ENCODE measurements around the gene CENPW. TPM values are rescaled to one million over a fixed set of nuclear protein-coding genes. Genes with fewer than 3 reads are reported as not detected.

Gene CENPW
- total and polyA plus RNA-seq, 2 donors from 2014 or later: 2.6 to 5.8 TPM

GRCh38 chr6:126333729-126334128 lies 6.2 kb upstream of the CENPW start:
- Histone ChIP-seq H3K27ac (ENCODE audit: low read depth in 2 of 2, low read length in 2 of 2) (no peak overlapping the region), H3K4me1 (ENCODE audit: control insufficient read depth in 2 of 3, insufficient read depth in 2 of 3, low read depth in 1 of 3, low read length in 3 of 3) (no peaks in the 10 kb centered on the region), H3K9ac (ENCODE audit: low read length in 3 of 3) (no peak overlapping the region), H3K4me3 (ENCODE audit: low read length in 3 of 3) (no peak overlapping the region), H3K9me3 (ENCODE audit: control insufficient read depth in 2 of 3, insufficient read depth in 1 of 3, low read length in 3 of 3) (no peaks in the 10 kb centered on the region), H3K36me3 (ENCODE audit: control insufficient read depth in 2 of 3, insufficient read depth in 3 of 3, low read length in 3 of 3) (no peaks in the 10 kb centered on the region), H3K27me3 (ENCODE audit: control insufficient read depth, insufficient read depth, low read length) (no peaks in the 10 kb centered on the region)
- no peak for TF ChIP-seq CTCF (IDR thresholded peaks at IDR 0.05; ENCODE audit: borderline replicate concordance, extremely low read depth, insufficient read depth)
- no peak for DNase-seq
- intact Hi-C loops (cut with DNase I): no loop called here
- FAIRE-seq: no peak

GRCh38 chr6:126335210-126335609 lies 4.7 kb upstream of the CENPW start:
- Histone ChIP-seq H3K9me3 (ENCODE audit: control insufficient read depth in 2 of 3, insufficient read depth in 1 of 3, low read length in 3 of 3) (no peaks in the 10 kb centered on the region), H3K27ac (ENCODE audit: low read depth in 2 of 2, low read length in 2 of 2) (no peak overlapping the region), H3K9ac (ENCODE audit: low read length in 3 of 3) (no peak overlapping the region), H3K4me3 (ENCODE audit: low read length in 3 of 3) (no peak overlapping the region), H3K27me3 (ENCODE audit: control insufficient read depth, insufficient read depth, low read length) (no peaks in the 10 kb centered on the region), H3K36me3 (ENCODE audit: control insufficient read depth in 2 of 3, insufficient read depth in 3 of 3, low read length in 3 of 3) (no peaks in the 10 kb centered on the region), H3K4me1 (ENCODE audit: control insufficient read depth in 2 of 3, insufficient read depth in 2 of 3, low read depth in 1 of 3, low read length in 3 of 3) (no peaks in the 10 kb centered on the region)
- no peak for DNase-seq
- FAIRE-seq: no peak
- intact Hi-C loops (cut with DNase I): no loop called here
- TF ChIP-seq CTCF (IDR thresholded peaks at IDR 0.05; ENCODE audit: borderline replicate concordance, extremely low read depth, insufficient read depth): no peak

GRCh38 chr6:126337323-126337722 lies 2.6 kb upstream of the CENPW start:
- DNase-seq (no peak), FAIRE-seq (no peak)
- Histone ChIP-seq H3K4me1 (ENCODE audit: control insufficient read depth in 2 of 3, insufficient read depth in 2 of 3, low read depth in 1 of 3, low read length in 3 of 3) (peaks cover 0 to 7% (median 2%) of the 10 kb centered on the region in 3 donors), H3K36me3 (ENCODE audit: control insufficient read depth in 2 of 3, insufficient read depth in 3 of 3, low read length in 3 of 3) (no peaks in the 10 kb centered on the region), H3K4me3 (ENCODE audit: low read length in 3 of 3) (no peak overlapping the region), H3K27ac (ENCODE audit: low read depth in 2 of 2, low read length in 2 of 2) (no peak overlapping the region), H3K9me3 (ENCODE audit: control insufficient read depth in 2 of 3, insufficient read depth in 1 of 3, low read length in 3 of 3) (no peaks in the 10 kb centered on the region), H3K9ac (ENCODE audit: low read length in 3 of 3) (no peak overlapping the region), H3K27me3 (ENCODE audit: control insufficient read depth, insufficient read depth, low read length) (no peaks in the 10 kb centered on the region)
- intact Hi-C loops (cut with DNase I): no loop called here
- TF ChIP-seq CTCF (IDR thresholded peaks at IDR 0.05; ENCODE audit: borderline replicate concordance, extremely low read depth, insufficient read depth): no peak

GRCh38 chr6:126341126-126341525 lies 1.2 kb downstream of the CENPW start:
- H3K36me3 ChIP-seq (ENCODE audit: control insufficient read depth in 2 of 3, insufficient read depth in 3 of 3, low read length in 3 of 3): no peaks in the 10 kb centered on the region
- TF ChIP-seq CTCF (IDR thresholded peaks at IDR 0.05; ENCODE audit: borderline replicate concordance, extremely low read depth, insufficient read depth): no peak
- no peaks in the 10 kb centered on the region for H3K9me3 ChIP-seq (ENCODE audit: control insufficient read depth in 2 of 3, insufficient read depth in 1 of 3, low read length in 3 of 3)
- peak overlapping the region in 2 of 3 donors; percentile 21 to 96 for H3K4me3 ChIP-seq (ENCODE audit: low read length in 3 of 3)
- H3K4me1 ChIP-seq (ENCODE audit: control insufficient read depth in 2 of 3, insufficient read depth in 2 of 3, low read depth in 1 of 3, low read length in 3 of 3): peaks cover 0 to 7% (median 2%) of the 10 kb centered on the region in 3 donors
- FAIRE-seq: no peak
- DNase-seq: peak in 1 of 5 donors; percentile 8
- intact Hi-C loops (cut with DNase I): no loop called here
- H3K9ac ChIP-seq (ENCODE audit: low read length in 3 of 3): peak overlapping the region in 1 of 3 donors; percentile 0
- H3K27me3 ChIP-seq (ENCODE audit: control insufficient read depth, insufficient read depth, low read length): no peaks in the 10 kb centered on the region
- no peak overlapping the region for H3K27ac ChIP-seq (ENCODE audit: low read depth in 2 of 2, low read length in 2 of 2)
